Upper lobe of right lung (tissue), 1 donor: ENCODE measurements around the gene OMP. TPM values are rescaled to one million over a fixed set of nuclear protein-coding genes. Genes with fewer than 3 reads are reported as not detected.

Source experiments
- ATAC-seq: fragments of 200-7000 bp; cut with Tn5 transposase; one replicate; pipeline ENCODE4 v1.9.1; 2020; ENCODE audit warnings: mild to moderate bottlenecking, moderate library complexity
- DNase-seq: peaks from one replicate; pipeline ENCODE4 v3.0.0-alpha.2; 2020
- H3K27ac ChIP-seq: fragments of 200-600 bp; one replicate; pipeline ENCODE4 v1.8.0; 2022
- H3K27me3 ChIP-seq: fragments of 200-600 bp; one replicate; pipeline ENCODE4 v1.8.0; 2022; ENCODE audit warnings: mild to moderate bottlenecking
- H3K36me3 ChIP-seq: fragments of 200-600 bp; one replicate; pipeline ENCODE4 v1.8.0; 2022
- H3K4me1 ChIP-seq: fragments of 200-600 bp; one replicate; pipeline ENCODE4 v1.8.0; 2022
- H3K4me3 ChIP-seq: fragments of 200-600 bp; one replicate; pipeline ENCODE4 v1.8.0; 2022; ENCODE audit warnings: mild to moderate bottlenecking
- H3K9me3 ChIP-seq: fragments of 200-600 bp; one replicate; pipeline ENCODE4 v1.8.0; 2022
- intact Hi-C: fragments of 100-400 bp; cut with DNase I; formaldehyde crosslinking; loops from one replicate; pipeline ENCODE4 v1.11.0; 2022
- total RNA-seq: library from RNA; stranded (reverse); fragmentation: NEBNext Ultra II Directional; extraction: Animal tissue kit (Norgen Biotek cat#: 25700); gene quantifications from one replicate; pipeline ENCODE4 v1.2.1, GENCODE V29; 2021
- TF ChIP-seq, protein P1 (sequence below): fragments of 200-600 bp; IDR thresholded peaks from one replicate; pipeline ENCODE4 v1.8.0; 2022; ENCODE audit warnings: antibody characterized with exemption
- donor health status: DM: no; HTN: yes; CAD: no; lungs with severe emphysema.

The OMP gene
- total RNA-seq, 1 donor from 2014 or later = not detected

DNA sequence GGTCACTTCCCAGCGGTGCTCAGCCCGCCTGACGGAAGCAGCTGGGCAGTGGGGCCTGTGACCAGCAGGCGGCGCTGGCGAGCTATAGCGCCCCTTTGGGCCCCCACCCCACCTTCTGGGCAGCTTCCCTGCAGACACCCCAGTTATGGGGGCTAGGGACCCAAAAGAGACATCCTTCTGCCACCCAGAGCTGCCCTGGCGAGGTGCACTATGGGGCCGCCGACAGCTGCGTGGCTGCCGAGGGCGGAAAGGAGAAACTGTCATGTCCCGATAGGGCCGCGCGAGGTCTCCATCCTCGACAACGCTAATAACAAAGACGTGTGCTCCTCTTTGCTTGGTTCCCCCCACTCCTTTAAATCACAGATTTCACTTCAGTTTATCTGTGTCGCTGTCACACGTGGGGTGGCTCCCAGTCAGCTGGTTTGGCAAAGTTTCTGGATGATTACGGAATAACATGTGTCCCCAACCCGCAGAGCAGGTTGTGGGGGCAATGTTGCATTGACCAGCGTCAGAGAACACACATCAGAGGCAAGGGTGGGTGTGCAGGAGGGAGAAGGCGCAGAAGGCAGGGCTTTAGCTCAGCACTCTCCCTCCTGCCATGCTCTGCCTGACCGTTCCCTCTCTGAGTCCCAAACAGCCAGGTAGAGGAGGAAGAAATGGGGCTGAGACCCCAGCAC is 24.7 kb downstream of the OMP start:
- intact Hi-C loops = no loop called here
- Histone ChIP-seq H3K4me3 (peak overlapping the region; percentile 30), H3K27ac (no peak overlapping the region), H3K9me3 (no peaks in the 10 kb centered on the region), H3K36me3 (no peaks in the 10 kb centered on the region), H3K27me3 (no peaks in the 10 kb centered on the region), H3K4me1 (peaks cover 20% of the 10 kb centered on the region)
- TF ChIP-seq, protein P1, sequence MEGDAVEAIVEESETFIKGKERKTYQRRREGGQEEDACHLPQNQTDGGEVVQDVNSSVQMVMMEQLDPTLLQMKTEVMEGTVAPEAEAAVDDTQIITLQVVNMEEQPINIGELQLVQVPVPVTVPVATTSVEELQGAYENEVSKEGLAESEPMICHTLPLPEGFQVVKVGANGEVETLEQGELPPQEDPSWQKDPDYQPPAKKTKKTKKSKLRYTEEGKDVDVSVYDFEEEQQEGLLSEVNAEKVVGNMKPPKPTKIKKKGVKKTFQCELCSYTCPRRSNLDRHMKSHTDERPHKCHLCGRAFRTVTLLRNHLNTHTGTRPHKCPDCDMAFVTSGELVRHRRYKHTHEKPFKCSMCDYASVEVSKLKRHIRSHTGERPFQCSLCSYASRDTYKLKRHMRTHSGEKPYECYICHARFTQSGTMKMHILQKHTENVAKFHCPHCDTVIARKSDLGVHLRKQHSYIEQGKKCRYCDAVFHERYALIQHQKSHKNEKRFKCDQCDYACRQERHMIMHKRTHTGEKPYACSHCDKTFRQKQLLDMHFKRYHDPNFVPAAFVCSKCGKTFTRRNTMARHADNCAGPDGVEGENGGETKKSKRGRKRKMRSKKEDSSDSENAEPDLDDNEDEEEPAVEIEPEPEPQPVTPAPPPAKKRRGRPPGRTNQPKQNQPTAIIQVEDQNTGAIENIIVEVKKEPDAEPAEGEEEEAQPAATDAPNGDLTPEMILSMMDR = peak; percentile 98
- peak; percentile 75 for ATAC-seq
- DNase-seq = peak; percentile 78

- Histone ChIP-seq H3K27ac (no peak within 1 kb of the TSS), H3K36me3 (no peaks in the 10 kb centered on the region), H3K9me3 (no peaks in the 10 kb centered on the region), H3K4me1 (peaks cover 20% of the 10 kb centered on the region), H3K4me3 (peak within 1 kb of the TSS; percentile 30), H3K27me3 (no peaks in the 10 kb centered on the region)
- ATAC-seq = peak; percentile 59
- intact Hi-C loops = no loop called here
- DNase-seq = peak; percentile 73
- TF ChIP-seq, protein P1 = no peak
Observed at GRCh38 chr11:77127920-77128691, 25.5 kb downstream of the OMP start, which contains the start of gene MYO7A. MYO7A (plus strand) TSS chr11:77128246; CDS start chr11:77130635, 2,389 bp downstream.

DNA sequence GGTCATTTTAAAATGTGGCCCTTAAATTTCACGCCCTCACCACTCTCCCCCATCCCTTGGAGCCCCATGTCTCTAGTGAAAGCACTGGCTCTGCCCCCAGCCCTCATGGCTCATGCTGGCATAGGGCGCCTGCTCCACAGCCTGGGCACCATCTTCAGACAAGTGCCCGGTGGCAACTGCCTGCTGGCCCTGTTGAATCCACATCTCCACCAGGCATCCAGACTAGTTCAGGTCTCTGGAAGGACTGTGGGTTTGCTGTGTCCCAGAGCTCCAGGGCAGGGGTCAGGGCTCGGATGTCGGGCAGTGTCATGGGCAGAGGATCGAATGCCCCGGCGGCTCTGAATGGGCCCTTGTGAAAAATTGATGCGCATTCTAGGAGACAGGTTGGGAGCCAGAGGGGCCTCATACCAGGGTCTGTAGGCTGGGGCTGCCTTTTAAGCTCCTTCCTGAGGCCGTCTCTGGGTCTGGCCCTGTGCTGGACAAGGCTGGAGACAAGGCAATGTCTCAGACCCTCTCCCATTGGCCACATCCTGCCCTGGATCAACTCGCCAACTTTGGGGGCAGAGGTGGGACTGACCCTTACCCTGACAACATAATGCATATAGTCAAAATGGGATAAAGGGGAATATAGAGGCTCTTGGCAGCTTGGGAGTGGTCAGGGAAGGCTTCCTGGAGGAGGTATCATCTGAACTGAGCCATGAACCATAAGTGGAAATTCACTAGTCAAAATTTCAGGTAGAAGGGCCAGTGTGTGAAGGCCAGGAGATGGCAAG is 26.6 kb downstream of the OMP start:
- DNase-seq = no peak
- TF ChIP-seq, protein P1 = no peak

GRCh38 chr11:77129842-77130756 is 27.5 kb downstream of the OMP start:
- peaks cover 20% of the 10 kb centered on the region for H3K4me1 ChIP-seq
- intact Hi-C loops = no loop called here
- no peaks in the 10 kb centered on the region for H3K9me3 ChIP-seq
- no peaks in the 10 kb centered on the region for H3K27me3 ChIP-seq
- TF ChIP-seq, protein P1 = no peak
- no peak for ATAC-seq
- no peaks in the 10 kb centered on the region for H3K36me3 ChIP-seq
- no peak overlapping the region for H3K4me3 ChIP-seq
- H3K27ac ChIP-seq = no peak overlapping the region
- DNase-seq = no peak

More for the DNA sequence above, 26.6 kb downstream of the OMP start:
- Histone ChIP-seq H3K9me3 (no peaks in the 10 kb centered on the region), H3K4me1 (peaks cover 20% of the 10 kb centered on the region), H3K36me3 (no peaks in the 10 kb centered on the region), H3K27ac (no peak overlapping the region), H3K27me3 (no peaks in the 10 kb centered on the region), H3K4me3 (no peak overlapping the region)
- no peak for ATAC-seq
- intact Hi-C loops = no loop called here
